Spleen (tissue), 7 donors: ENCODE data around the gene OR4C6.

Experiments used
- CTCF ChIP-seq, 11 experiments: fragments of 200-600 bp in 7 of 11; fragments of 450-650 bp in 4 of 11; sonication (generic) in 4 of 11; IDR thresholded peaks in 8 of 11; conservative IDR thresholded peaks in 3 of 11; 1 replicate in 7 of 11; 2 replicates in 4 of 11; pipeline versions ENCODE4 v1.4.0 to v1.8.0; 2016 to 2021; ENCODE audit warnings: antibody characterized with exemption in 11 of 11, inconsistent platforms in 4 of 11, mild to moderate bottlenecking in 1 of 11
- POLR2A ChIP-seq, 3 donors: fragments of 450-650 bp; IDR thresholded peaks; one replicate each; pipeline ENCODE4 v1.5.1; 2017; ENCODE audit warnings: antibody characterized with exemption in 3 of 3, mild to moderate bottlenecking in 1 of 3
- POLR2AphosphoS5 ChIP-seq, 3 donors: sonication (generic); formaldehyde crosslinking; IDR thresholded peaks; one replicate each; pipeline ENCODE4 v1.5.1; 2017; ENCODE audit warnings: antibody characterized with exemption in 3 of 3
- donor health status: DM: no; HTN: no; CAD: no; lungs with moderate emphysema.
- donor health status: DM: no; HTN: no; CAD: no.
- donor health status: DM: no; HTN: no; CAD: no.

- no peak for TF ChIP-seq POLR2A (IDR thresholded peaks at IDR 0.05)
- TF ChIP-seq CTCF (IDR thresholded peaks at IDR 0.05 in 8 of 11, conservative IDR thresholded peaks at IDR 0.05 in 3 of 11) = no peak
- no peak for TF ChIP-seq POLR2AphosphoS5 (IDR thresholded peaks at IDR 0.05)
Observed at GRCh38 chr11:55673860-55674259, 11.9 kb downstream of the OR4C6 start.
